WTC11 (cell line): ENCODE data around the gene WDR46. TPM values are rescaled to one million over a fixed set of nuclear protein-coding genes. Genes with fewer than 3 reads are reported as not detected.

Experiments
- ATAC-seq: fragments of 200-7000 bp; cut with Tn5 transposase; 2 replicates; pipeline ENCODE4 v1.10.0; 2021; ENCODE audit warnings: mild to moderate bottlenecking, moderate library complexity
- CTCF ChIA-PET: fragments of 300-600 bp; sonication (Branson Sonifier 250); formaldehyde crosslinking; loops from one replicate; lab custom pipeline; 2021; ENCODE audit warnings: antibody characterized with exemption; lab: Charles Lee
- POLR2A ChIA-PET: fragments of 350-600 bp; sonication (Branson Sonifier 250); formaldehyde crosslinking; loops from one replicate; lab custom pipeline; 2021; ENCODE audit warnings: antibody characterized with exemption; lab: Charles Lee
- DNase-seq: peaks from one replicate; pipeline ENCODE4 v3.0.0; 2021; ENCODE audit warnings: low spot score
- H3K27ac Mint-ChIP-seq: 2 replicates; pipeline ENCODE4 v1.8.0; 2021; ENCODE audit warnings: mixed read lengths
- H3K27me3 Mint-ChIP-seq: 2 replicates; pipeline ENCODE4 v1.8.0; 2021; ENCODE audit warnings: low read depth, mild to moderate bottlenecking, moderate library complexity, mixed read lengths
- H3K36me3 Mint-ChIP-seq: 2 replicates; pipeline ENCODE4 v1.8.0; 2021; ENCODE audit warnings: mixed read lengths
- H3K4me1 Mint-ChIP-seq: 2 replicates; pipeline ENCODE4 v1.8.0; 2022; ENCODE audit warnings: mixed read lengths
- H3K4me3 Mint-ChIP-seq: 2 replicates; pipeline ENCODE4 v1.8.0; 2021; ENCODE audit warnings: mild to moderate bottlenecking, moderate library complexity, mixed read lengths
- H3K9me3 Mint-ChIP-seq: 2 replicates; pipeline ENCODE4 v1.8.0; 2021; ENCODE audit warnings: mixed read lengths
- ATF6 ChIP-seq: sonication (generic); formaldehyde crosslinking; IDR thresholded peaks from 2 replicates; pipeline ENCODE4 v1.8.1; 2023; ENCODE audit warnings: mild to moderate bottlenecking, missing genetic modification reagents
- CREB1 ChIP-seq: sonication (generic); formaldehyde crosslinking; IDR thresholded peaks from 2 replicates; pipeline ENCODE4 v1.8.0; 2023; ENCODE audit warnings: mild to moderate bottlenecking, missing genetic modification reagents
- E2F1 ChIP-seq: sonication (generic); formaldehyde crosslinking; IDR thresholded peaks from 2 replicates; pipeline ENCODE4 v1.8.0; 2022; ENCODE audit warnings: mild to moderate bottlenecking, missing genetic modification reagents
- E2F4 ChIP-seq: sonication (generic); formaldehyde crosslinking; IDR thresholded peaks from 2 replicates; pipeline ENCODE4 v1.8.1; 2022; ENCODE audit warnings: low read depth, mild to moderate bottlenecking, moderate library complexity, missing genetic modification reagents, borderline replicate concordance
- FOXP1 ChIP-seq: sonication (generic); formaldehyde crosslinking; IDR thresholded peaks from 2 replicates; pipeline ENCODE4 v1.8.0; 2022; ENCODE audit warnings: missing genetic modification reagents, mild to moderate bottlenecking, moderate library complexity, borderline replicate concordance
- FOXP4 ChIP-seq: sonication (generic); formaldehyde crosslinking; IDR thresholded peaks from 2 replicates; pipeline ENCODE4 v1.8.0; 2022; ENCODE audit warnings: mild to moderate bottlenecking, missing genetic modification reagents
- GABPB1 ChIP-seq: sonication (generic); formaldehyde crosslinking; IDR thresholded peaks from 2 replicates; pipeline ENCODE4 v1.8.1; 2023; ENCODE audit warnings: mild to moderate bottlenecking, missing genetic modification reagents
- OVOL2 ChIP-seq: fragments of 250-450 bp; sonication (Bioruptor Pico); IDR thresholded peaks from 2 replicates; pipeline ENCODE4 v1.9.0; 2021; ENCODE audit warnings: mild to moderate bottlenecking, borderline replicate concordance
- SOX15 ChIP-seq: fragments of 250-450 bp; sonication (Bioruptor Pico); IDR thresholded peaks from 2 replicates; pipeline ENCODE4 v1.9.0; 2021; ENCODE audit warnings: mild to moderate bottlenecking
- SP1 ChIP-seq: sonication (generic); formaldehyde crosslinking; conservative IDR thresholded peaks from 2 replicates; pipeline ENCODE4 v1.8.1; 2022; ENCODE audit warnings: missing genetic modification reagents
- TCF7 ChIP-seq: sonication (generic); formaldehyde crosslinking; IDR thresholded peaks from 2 replicates; pipeline ENCODE4 v1.8.0; 2022; ENCODE audit warnings: mild to moderate bottlenecking, low read depth, missing genetic modification reagents, moderate library complexity
- TEAD1 ChIP-seq: sonication (generic); formaldehyde crosslinking; IDR thresholded peaks from 2 replicates; pipeline ENCODE4 v1.8.0; 2022; ENCODE audit warnings: mild to moderate bottlenecking, missing genetic modification reagents
- TP53 ChIP-seq: sonication (generic); formaldehyde crosslinking; IDR thresholded peaks from 2 replicates; pipeline ENCODE4 v1.8.1; 2023; ENCODE audit warnings: mild to moderate bottlenecking, missing genetic modification reagents
- USF1 ChIP-seq: sonication (generic); formaldehyde crosslinking; IDR thresholded peaks from 2 replicates; pipeline ENCODE4 v1.8.0; 2022; ENCODE audit warnings: mild to moderate bottlenecking, missing genetic modification reagents
- ZNF423 ChIP-seq: fragments of 250-450 bp; sonication (Bioruptor Pico); IDR thresholded peaks from 2 replicates; pipeline ENCODE4 v2.1.2; 2022; ENCODE audit warnings: mild to moderate bottlenecking, moderate library complexity
- ZNF532 ChIP-seq: fragments of 250-450 bp; sonication (Bioruptor Pico); IDR thresholded peaks from 2 replicates; pipeline ENCODE4 v1.9.0; 2021; ENCODE audit warnings: mild to moderate bottlenecking, borderline replicate concordance
- total RNA-seq: library from RNA; stranded (reverse); gene quantifications from 3 replicates; pipeline ENCODE4 v1.2.3, GENCODE V29; 2021

Gene WDR46
- total RNA-seq, 1 experiment from 2014 or later = 94.5 TPM

GRCh38 chr6:33313709-33314514 is 24.9 kb upstream of the WDR46 start, which contains the start of gene TAPBP (continued):
- TF ChIP-seq E2F1 = no peak

GRCh38 chr6:33313105-33313708 is 24.2 kb upstream of the WDR46 start:
- CTCF ChIA-PET = interaction anchor here (1.0 to 3.7 kb wide), 10 partner anchors 14 to 189 kb away, joined by 3 to 29 read pairs (median 5); partner anchors contain the start of genes B3GALT4, RGL2, RPS18 and VPS52
- POLR2A ChIA-PET = interaction anchor here (0.9 to 1.5 kb wide), 7 partner anchors 10 to 118 kb away, joined by 3 to 8 read pairs (median 4); partner anchors contain the start of genes B3GALT4, RGL2, RPS18 and VPS52
- H3K9me3 Mint-ChIP-seq = no peaks in the 10 kb centered on the region
- DNase-seq = peak; percentile 47
- no peaks in the 10 kb centered on the region for H3K36me3 Mint-ChIP-seq
- no peak; the same call in 1 of the 2 replicates for ATAC-seq
- H3K4me3 Mint-ChIP-seq = peak overlapping the region; percentile 93
- H3K4me1 Mint-ChIP-seq = peaks cover 35% of the 10 kb centered on the region
- H3K27ac Mint-ChIP-seq = peak overlapping the region; percentile 93
- TF ChIP-seq FOXP1 = no peak
- peak; percentile 43; the same call in 1 of the 2 replicates for TF ChIP-seq ZNF423 (CRISPR knock-in tag)
- TF ChIP-seq GABPB1 = peak; percentile 26; the same call in 1 of the 2 replicates
- no peak for TF ChIP-seq OVOL2
- no peak for TF ChIP-seq SOX15
- TF ChIP-seq TEAD1 (CRISPR knock-in tag) = no peak; the same call in 1 of the 2 replicates
- peak; percentile 24; the same call in 1 of the 2 replicates for TF ChIP-seq FOXP4 (CRISPR knock-in tag)
- no peak for TF ChIP-seq TCF7 (CRISPR knock-in tag)
- no peaks in the 10 kb centered on the region; the same call in 1 of the 2 replicates for H3K27me3 Mint-ChIP-seq

- H3K36me3 Mint-ChIP-seq = no peaks in the 10 kb centered on the region
- H3K27me3 Mint-ChIP-seq = no peaks in the 10 kb centered on the region; the same call in 1 of the 2 replicates
- no peaks in the 10 kb centered on the region for H3K9me3 Mint-ChIP-seq
- ATAC-seq (peak; percentile 60), DNase-seq (peak; percentile 81)
- peak overlapping the region; percentile 93 for H3K27ac Mint-ChIP-seq
- POLR2A ChIA-PET = interaction anchor here (1.0 to 1.5 kb wide), 5 partner anchors 12 to 41 kb away, joined by 3 to 8 read pairs (median 4); partner anchors contain the start of genes B3GALT4, PFDN6, RGL2 and RPS18
- CTCF ChIA-PET = interaction anchor here (0.9 to 3.7 kb wide), 15 partner anchors 8 to 188 kb away, joined by 3 to 29 read pairs (median 4); partner anchors contain the start of genes B3GALT4, RGL2, RPS18 and VPS52
- H3K4me3 Mint-ChIP-seq = peak overlapping the region; percentile 93
- H3K4me1 Mint-ChIP-seq = peaks cover 32% of the 10 kb centered on the region
- TF ChIP-seq ZNF532 (no peak), SP1 (CRISPR knock-in tag) (peak; percentile 30; the same call in 1 of the 2 replicates), E2F4 (CRISPR knock-in tag) (no peak), TP53 (no peak), CREB1 (CRISPR knock-in tag) (no peak), ATF6 (CRISPR knock-in tag) (no peak), USF1 (CRISPR knock-in tag) (peak; percentile 57; the same call in 1 of the 2 replicates)
Measured at GRCh38 chr6:33312361-33313104, 23.5 kb upstream of the WDR46 start.
